ENCODE data around the gene MEX3B.

The MEX3B gene

GRCh38 chr15:82045892-82046665, at the start of gene MEX3B:
Gene MEX3B, minus strand, starts transcription at chr15:82046018. Its CDS starts 313 bp downstream, at chr15:82045705.
- DNase-seq = peak; percentile 17

DNA sequence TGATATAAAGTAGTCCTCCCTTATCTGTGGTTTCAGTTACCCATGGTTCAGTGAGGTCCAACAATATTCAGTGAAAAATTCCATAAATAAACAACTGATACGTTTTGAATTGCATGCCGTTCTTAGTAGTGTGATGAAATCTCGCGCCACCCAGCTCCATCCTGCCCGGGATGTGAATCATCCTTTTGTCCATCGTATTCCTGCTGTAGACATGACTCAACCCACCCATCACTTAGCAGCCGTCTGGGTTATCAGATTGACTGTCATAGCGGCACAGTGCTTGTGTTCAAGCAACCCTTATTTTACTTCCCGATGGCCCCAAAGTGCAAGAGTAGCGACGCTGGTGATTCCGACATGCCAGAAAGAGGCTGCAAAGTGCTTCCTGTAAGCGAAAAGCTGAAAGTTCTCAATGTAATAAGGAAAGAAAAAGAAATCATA, 48.0 kb upstream of the MEX3B start:
- no peak for DNase-seq

DNA sequence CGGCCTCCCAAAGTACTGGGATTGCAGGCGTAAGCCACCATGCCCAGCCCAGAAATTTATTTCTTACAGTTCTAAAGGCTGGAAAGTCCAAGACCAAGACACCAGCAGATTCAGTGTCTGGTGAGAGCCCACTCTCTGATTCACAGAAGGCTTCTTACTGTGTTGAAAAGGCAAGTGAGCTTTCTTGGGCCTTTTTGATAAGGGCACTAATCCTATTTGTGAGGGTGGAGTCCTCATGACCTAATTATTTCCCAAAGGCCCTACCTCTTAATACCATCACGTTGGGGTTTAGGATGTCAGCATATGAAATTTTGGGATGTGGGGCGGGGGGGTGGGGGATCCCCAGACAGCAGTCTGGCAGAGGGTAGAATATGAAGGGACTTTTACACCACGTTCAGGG, 47.5 kb upstream of the MEX3B start:
- DNase-seq = no peak

GRCh38 chr15:82091636-82092140, 45.9 kb upstream of the MEX3B start:
- DNase-seq = no peak

DNA sequence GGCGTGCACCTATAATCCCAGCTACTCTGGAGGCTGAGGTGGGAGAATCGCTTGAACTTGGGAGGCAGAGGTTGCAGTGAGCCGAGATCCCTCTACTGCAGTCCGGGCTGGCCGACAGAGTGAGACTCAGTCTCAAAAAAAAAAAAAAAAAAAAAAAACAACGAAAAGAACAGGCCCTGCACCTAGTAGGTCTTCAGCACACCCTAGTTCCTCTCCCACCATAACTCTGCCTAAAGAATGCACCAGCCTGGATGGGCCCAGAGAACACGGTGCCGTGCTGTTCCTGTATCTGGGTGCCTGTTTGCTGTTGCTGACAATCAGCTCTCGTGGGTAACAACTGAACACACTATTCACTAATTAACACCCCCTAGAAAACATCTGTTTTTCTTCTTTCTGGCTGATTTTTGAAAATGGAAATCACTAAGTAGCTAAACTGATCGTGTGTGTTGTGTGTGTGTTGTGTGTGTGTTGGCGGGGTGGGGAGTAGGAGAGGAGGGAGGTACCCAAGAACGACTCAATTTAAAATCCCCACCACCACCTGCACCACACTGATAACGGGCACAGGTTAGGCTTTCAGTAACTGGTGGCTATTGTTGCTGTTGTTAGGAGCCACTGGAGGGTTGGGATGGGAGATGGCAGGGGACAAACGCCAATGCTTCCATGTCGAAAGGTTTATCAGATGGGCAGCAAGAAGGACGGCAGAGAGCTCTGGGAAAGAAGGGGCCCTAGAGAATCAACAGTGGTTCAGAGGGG, 40.6 kb upstream of the MEX3B start:
- no peak for DNase-seq

GRCh38 chr15:82081914-82082762, 36.3 kb upstream of the MEX3B start:
- DNase-seq = no peak

DNA sequence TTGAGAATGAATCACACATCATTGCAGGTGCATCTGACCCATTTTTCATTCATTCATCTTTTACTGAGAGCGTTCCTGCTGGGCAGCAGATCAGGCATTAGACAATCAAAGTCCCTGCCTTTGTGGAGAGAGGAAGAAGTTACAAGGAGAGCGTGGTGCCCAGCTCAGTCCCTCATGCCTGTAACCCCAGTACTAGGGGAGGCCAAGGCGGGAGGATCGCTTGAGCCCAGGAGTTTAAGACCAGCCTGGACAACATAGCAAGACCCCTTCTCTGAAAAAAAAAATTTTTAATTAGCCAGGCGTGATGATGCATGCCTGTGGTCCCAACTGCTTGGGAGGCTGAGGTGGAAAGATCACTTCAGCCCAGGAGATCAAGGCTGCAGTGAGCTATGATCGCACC, 35.0 kb upstream of the MEX3B start:
- DNase-seq = no peak

- DNase-seq = no peak
These were observed 33.9 kb upstream of the MEX3B start for GRCh38 chr15:82079736-82080135.

DNA sequence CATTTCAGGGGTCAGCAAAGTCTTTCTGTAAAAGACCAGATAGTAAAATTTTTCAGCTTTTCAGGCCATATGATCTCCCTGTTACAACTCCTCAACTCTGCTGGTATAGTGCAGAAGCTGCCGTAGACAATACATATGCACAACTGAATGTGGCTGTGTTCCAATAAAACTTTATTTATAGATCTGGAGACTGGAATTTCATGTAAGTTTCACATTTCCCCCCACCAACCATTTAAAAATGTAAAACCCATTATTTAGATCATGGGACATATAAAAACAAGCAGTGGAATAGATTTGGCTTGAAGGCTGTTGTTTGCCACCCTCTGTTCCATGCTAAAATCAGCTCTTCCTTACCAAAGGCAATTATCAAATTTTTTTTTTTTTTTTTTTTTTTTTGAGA, 28.8 kb upstream of the MEX3B start:
- DNase-seq = no peak

DNA sequence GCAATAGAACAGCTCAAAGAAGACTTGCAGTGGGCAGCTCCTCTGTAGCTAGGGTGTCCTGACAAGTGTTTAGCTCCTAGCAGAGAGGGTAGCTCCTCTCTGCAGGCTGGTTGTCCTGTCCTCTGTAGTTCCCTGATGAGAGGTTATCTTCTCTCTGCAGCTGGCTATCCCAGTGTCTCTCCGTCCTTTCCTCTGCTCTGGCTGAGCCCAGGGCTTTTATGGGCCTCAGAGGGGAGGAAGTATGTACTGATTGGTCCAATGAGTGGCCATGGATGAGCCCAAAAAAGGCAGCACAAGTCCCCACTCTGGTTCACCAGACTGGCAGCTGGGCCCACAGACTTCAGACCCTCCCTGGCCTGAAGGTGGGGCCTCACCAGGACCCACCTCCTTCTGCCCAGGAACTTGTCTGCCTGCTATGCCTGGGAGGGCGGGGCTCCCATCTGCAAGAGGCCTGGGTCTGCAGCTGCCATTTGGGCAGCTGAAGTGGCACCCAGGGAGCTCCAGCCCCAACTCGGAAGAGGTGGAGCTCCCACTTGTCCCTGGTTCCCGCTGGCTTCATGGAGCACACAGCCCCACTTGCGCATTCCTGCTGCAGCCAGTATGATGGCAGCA, 27.2 kb upstream of the MEX3B start:
- DNase-seq = no peak

GRCh38 chr15:82066455-82066854, 20.6 kb upstream of the MEX3B start:
- no peak for DNase-seq

DNA sequence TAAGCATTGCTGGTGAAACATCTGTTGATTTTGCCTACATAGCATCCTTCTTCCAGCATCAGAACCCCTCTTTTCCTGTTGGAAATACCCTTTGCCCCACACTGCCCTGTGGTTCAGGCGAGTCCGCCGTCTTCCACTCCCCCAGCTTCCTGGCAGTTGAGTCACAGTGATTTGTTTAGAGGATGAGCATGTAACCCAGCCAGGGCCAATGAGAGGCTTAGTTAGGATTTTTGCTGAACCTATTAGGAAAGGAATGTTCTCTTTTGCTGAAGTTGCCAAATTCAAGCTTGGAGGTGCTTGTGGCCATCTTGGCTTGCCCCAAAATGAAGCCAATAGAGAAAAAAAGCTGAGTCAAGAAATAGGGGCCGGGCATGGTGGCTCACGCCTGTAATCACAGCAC, 19.0 kb upstream of the MEX3B start:
- no peak for DNase-seq

GRCh38 chr15:82062479-82063454, 16.9 kb upstream of the MEX3B start:
- DNase-seq = no peak

DNA sequence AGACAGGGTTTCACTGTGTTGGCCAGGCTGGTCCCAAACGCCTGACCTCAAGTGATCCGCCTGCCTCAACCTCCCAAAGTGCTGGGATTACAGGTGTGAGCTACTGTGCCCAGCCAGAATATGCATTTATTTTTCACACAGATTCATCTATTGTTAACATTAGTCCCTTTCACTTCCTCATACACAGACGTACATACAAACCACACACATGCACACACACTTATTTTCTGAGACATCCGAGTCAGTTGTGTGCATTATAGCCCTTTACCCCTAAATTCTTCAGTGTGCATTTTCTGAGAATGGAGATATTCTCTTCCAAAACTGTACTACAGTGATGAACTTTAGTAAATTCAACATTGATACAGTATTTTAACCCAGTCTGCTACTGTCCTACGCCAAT, 15.0 kb upstream of the MEX3B start:
- no peak for DNase-seq

- no peak for DNase-seq
These were observed 12.8 kb upstream of the MEX3B start for GRCh38 chr15:82058517-82059204.

DNA sequence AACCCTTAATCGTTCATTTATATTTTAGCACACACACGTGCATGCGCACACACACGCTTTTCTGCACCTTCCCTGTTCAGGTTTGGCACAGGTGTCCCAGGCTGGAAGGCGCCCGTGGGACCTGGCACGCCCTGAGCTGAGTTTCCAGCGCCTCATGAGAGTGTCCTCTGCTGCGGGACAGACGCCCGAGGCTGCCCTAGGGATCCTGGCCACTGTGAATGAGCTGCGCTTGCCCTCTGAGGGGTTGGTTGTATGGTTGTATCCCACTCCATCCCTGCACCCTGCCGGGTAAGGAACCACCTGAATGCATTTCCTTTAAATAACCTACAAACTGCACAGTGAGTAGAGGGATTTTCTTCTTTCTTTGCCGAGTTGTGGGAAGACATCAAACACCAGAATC, 12.2 kb upstream of the MEX3B start:
- no peak for DNase-seq

DNA sequence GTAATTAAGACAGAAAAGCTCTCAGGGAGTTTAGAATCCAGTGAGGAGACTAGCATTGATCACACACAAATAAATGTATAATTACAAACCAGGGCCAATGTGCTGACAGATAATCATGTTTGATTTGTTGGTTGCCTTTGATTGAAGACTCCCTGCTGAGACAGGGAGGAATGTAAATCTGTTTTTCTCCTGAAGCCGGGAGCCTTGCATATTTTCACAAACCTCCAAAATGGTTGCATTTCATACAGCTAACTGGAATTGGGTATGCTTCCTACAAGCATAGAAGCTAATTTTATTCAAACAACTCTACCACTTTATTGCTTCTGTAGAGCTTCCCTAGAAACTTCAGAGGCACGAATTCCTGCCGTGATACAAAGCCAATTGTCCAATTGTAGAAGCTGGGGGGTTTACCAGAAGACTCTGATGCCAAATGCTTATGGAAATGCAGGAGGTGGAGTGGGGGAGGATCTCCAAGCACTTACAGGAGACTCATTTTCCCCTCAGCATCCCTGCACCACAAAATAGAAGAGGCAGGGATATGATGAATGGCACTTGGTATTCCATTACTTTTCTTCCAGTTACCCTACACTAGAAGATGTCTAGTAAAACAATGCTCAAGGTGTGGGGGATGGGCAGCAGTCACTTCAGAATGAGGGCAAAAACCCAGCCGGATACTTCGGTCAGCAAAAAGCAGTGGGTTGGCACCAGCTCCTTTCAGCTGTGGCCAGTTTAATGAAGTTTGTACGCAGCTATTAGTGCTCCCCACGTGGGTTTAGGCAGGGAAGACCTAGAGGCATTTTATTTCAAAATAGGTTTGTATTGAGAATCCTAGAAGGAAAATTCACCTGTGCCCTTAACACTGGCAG, 11.4 kb upstream of the MEX3B start:
- DNase-seq = no peak

- DNase-seq = no peak
These were observed 6.9 kb upstream of the MEX3B start for GRCh38 chr15:82052751-82053150.

GRCh38 chr15:82051664-82052063, 5.8 kb upstream of the MEX3B start:
- DNase-seq = no peak

- DNase-seq = no peak
These were observed 3.0 kb upstream of the MEX3B start for GRCh38 chr15:82048811-82049210.
